ENCODE data around the gene SLC43A2.

SLC43A2 gene

GRCh38 chr17:1646199-1646875 lies 17.7 kb upstream of the SLC43A2 start:
- DNase-seq (ENCODE audit: low read depth) = no peak
- TF ChIP-seq CTCF (IDR thresholded peaks at IDR 0.05; ENCODE audit: low read depth, low read length, missing control alignments) = no peak
- H3K4me3 ChIP-seq (ENCODE audit: low read depth, low read length) = no peak overlapping the region

DNA sequence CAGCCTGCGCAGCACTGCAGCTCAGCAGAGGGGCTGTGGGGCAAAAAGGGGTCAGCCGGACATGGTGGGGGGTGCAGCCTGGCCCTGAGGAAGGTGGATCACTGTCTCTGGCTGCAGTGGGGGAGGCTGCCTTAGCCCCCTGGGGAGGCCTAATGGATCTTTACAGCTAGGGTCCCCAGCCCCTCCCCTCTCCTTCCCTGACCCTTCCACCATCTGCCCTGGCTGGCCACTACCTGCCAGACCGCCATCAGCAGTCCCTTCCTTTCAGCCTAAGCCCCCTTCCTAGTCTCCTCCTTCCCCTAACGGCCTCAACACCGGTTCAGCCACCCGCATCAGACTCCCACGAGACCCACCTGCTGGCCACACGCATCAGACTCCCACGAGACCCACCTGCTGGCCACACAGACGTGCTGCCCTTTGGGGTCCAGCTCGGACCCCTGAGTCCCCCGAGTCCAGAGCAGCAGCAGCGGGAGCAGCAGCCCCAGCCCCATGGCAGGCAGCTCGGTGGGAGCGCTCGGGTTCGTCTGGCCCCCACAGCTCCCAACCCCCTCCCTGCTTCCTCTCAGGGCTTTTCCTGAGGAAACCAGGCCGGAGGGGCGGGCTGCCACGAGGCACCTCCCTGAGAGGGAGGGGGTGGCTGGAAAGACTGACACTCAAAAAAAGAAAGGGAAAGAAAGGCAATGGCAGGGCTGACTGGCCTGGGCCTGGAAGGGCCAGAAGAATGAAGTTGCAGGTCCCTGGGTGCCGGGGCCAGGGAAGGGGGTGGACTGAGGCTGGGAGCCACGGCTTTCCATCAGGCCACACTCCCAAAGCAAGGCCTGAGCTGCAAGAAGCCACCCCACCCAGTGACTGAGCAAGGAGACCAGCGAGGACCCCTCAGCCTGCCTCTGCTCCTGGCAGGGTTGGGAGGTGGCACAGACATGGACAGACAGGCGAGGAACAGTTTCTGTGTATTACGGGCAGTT lies 16.9 kb upstream of the SLC43A2 start, which contains the start of gene SCARF1:
Gene SCARF1 (minus strand): TSS at position 526 of the 965 bp plus-strand sequence. CDS start 35 bp downstream, at position 491.
- peak within 1 kb of the TSS; percentile 61; the same call in 1 of the 2 replicates for H3K4me3 ChIP-seq (ENCODE audit: low read depth, low read length)
- TF ChIP-seq CTCF (IDR thresholded peaks at IDR 0.05; ENCODE audit: low read depth, low read length, missing control alignments) = no peak
- no peak for DNase-seq (ENCODE audit: low read depth)

GRCh38 chr17:1644493-1645206 lies 16.0 kb upstream of the SLC43A2 start:
- peak overlapping the region; percentile 61; the same call in 1 of the 2 replicates for H3K4me3 ChIP-seq (ENCODE audit: low read depth, low read length)
- no peak for TF ChIP-seq CTCF (IDR thresholded peaks at IDR 0.05; ENCODE audit: low read depth, low read length, missing control alignments)
- no peak for DNase-seq (ENCODE audit: low read depth)

- TF ChIP-seq CTCF (IDR thresholded peaks at IDR 0.05; ENCODE audit: low read depth, low read length, missing control alignments) = no peak
- DNase-seq (ENCODE audit: low read depth) = no peak
- H3K4me3 ChIP-seq (ENCODE audit: low read depth, low read length) = peak overlapping the region; percentile 61
Observed at GRCh38 chr17:1643999-1644492, 15.4 kb upstream of the SLC43A2 start.

GRCh38 chr17:1643293-1643998 lies 14.8 kb upstream of the SLC43A2 start:
- DNase-seq (ENCODE audit: low read depth) = no peak
- peak; percentile 45 for TF ChIP-seq CTCF (IDR thresholded peaks at IDR 0.05; ENCODE audit: low read depth, low read length, missing control alignments)
- peak overlapping the region; percentile 61 for H3K4me3 ChIP-seq (ENCODE audit: low read depth, low read length)

DNA sequence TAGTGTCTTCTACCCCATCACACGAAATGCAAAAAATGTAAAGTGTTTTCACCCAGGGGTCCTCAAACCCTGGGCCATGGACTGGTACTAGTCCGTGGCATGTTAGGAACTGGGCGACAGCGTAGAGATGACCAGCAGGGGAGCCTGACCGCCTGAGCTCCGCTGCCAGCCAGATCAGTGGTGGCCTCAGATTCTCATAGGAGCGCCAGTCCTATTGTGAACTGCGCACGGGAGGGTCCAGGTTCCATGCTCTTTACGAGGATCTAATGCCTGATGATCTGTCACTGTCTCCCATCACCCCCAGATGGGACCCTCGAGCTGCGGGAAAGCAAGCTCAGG lies 12.4 kb upstream of the SLC43A2 start:
- H3K4me3 ChIP-seq (ENCODE audit: low read depth, low read length) = no peak overlapping the region
- no peak for TF ChIP-seq CTCF (IDR thresholded peaks at IDR 0.05; ENCODE audit: low read depth, low read length, missing control alignments)
- DNase-seq (ENCODE audit: low read depth) = no peak
